Stomach (tissue), 9 donors: ENCODE results near the gene NUDT16L1. TPM values are rescaled to one million over a fixed set of nuclear protein-coding genes. Genes with fewer than 3 reads are reported as not detected.

Experiments used
- DNase-seq, 2 donors: peaks; one replicate each; pipeline versions ENCODE4 v3.0.0 to v3.0.0-alpha.2; 2013 to 2019
- H3K27ac ChIP-seq, 5 donors: fragments of 200-600 bp in 4 of 5; sonication (generic) in 4 of 5; one replicate each; pipeline ENCODE4 v1.5.1; 2013 to 2019; ENCODE audit warnings: mild to moderate bottlenecking in 1 of 5, moderate library complexity in 1 of 5
- H3K27me3 ChIP-seq, 3 donors: fragments of 200-600 bp; sonication (generic); one replicate each; pipeline ENCODE4 v1.5.1; 2017 to 2019; ENCODE audit warnings: mixed run types in 1 of 3
- H3K36me3 ChIP-seq, 4 donors: fragments of 200-600 bp; sonication (generic); 1 replicate in 3 of 4; 2 replicates in 1 of 4; pipeline ENCODE4 v1.5.1; 2016 to 2019
- H3K4me1 ChIP-seq, 4 donors: fragments of 200-600 bp; sonication (generic); one replicate each; pipeline ENCODE4 v1.5.1; 2016 to 2019
- H3K4me3 ChIP-seq, 4 donors: fragments of 200-600 bp; sonication (generic) in 3 of 4; one replicate each; pipeline ENCODE4 v1.5.1; 2016 to 2019; ENCODE audit warnings: mild to moderate bottlenecking in 1 of 4
- H3K9me3 ChIP-seq, 4 donors: fragments of 200-600 bp; sonication (generic); one replicate each; pipeline ENCODE4 v1.5.1; 2016 to 2019
- CTCF ChIP-seq, 7 experiments: fragments of 450-650 bp in 4 of 7; fragments of 200-600 bp in 3 of 7; sonication (generic) in 3 of 7; IDR thresholded peaks; one replicate each; pipeline ENCODE4 v1.5.1; 2016 to 2019; ENCODE audit warnings: antibody characterized with exemption in 7 of 7, control low read depth in 2 of 7, mild to moderate bottlenecking in 1 of 7
- EP300 ChIP-seq: sonication (generic); formaldehyde crosslinking; IDR thresholded peaks from one replicate; pipeline ENCODE4 v1.6.1; 2017; ENCODE audit warnings: antibody characterized with exemption
- POLR2A ChIP-seq, 4 donors: fragments of 450-650 bp; IDR thresholded peaks; one replicate each; pipeline ENCODE4 v1.6.1; 2016; ENCODE audit warnings: antibody characterized with exemption in 4 of 4, control low read depth in 2 of 4, mild to moderate bottlenecking in 1 of 4, moderate library complexity in 1 of 4
- POLR2AphosphoS5 ChIP-seq, 3 donors: sonication (generic); formaldehyde crosslinking; IDR thresholded peaks; one replicate each; pipeline ENCODE4 v1.6.1; 2016; ENCODE audit warnings: antibody characterized with exemption in 3 of 3
- WGBS, 5 donors: extraction: QIAGEN DNeasy Blood & Tissue Kit in 3 of 5; methylation state at CpG; one replicate each; pipeline versions ENCODE4 v1.1.5 to v1.1.7; 2013 to 2018; 5-methylcytosine and 5-hydroxymethylcytosine counted together
- intact Hi-C: fragments of 100-400 bp; cut with DNase I; formaldehyde crosslinking; loops from one replicate; pipeline ENCODE4 v1.15.1; 2023; ENCODE audit warnings: low total_unique reads
- polyA plus RNA-seq, 3 donors: library from polyadenylated mRNA; stranded (reverse); fragments of 200-250 nt; gene quantifications; one replicate each; pipeline ENCODE4 v1.2.3, GENCODE V29; 2013
- total RNA-seq, 5 donors: library from RNA; depleted of rRNA; stranded (reverse); fragments of >200 nt; gene quantifications; one replicate each; pipeline versions ENCODE4 v1.1.0 to v1.2.3, GENCODE V29; 2014 to 2016
- donor health status: healthy with polysubstance abuse.
- donor health status: Bipolar disorder and iron deficiency.
- donor health status: healthy.

The NUDT16L1 gene
- total and polyA plus RNA-seq, 8 donors, result 3.5 to 48.2 (median 35.3) TPM

- Histone ChIP-seq H3K36me3 (peaks cover 10 to 97% (median 92%) of the 10 kb centered on the region in 4 donors), H3K4me1 (no peaks in the 10 kb centered on the region), H3K27ac (no peak overlapping the region), H3K4me3 (no peak overlapping the region), H3K9me3 (no peaks in the 10 kb centered on the region), H3K27me3 (no peaks in the 10 kb centered on the region)
- no peak for DNase-seq
- TF ChIP-seq EP300, result no peak
- no peak for TF ChIP-seq CTCF (IDR thresholded peaks at IDR 0.05)
- no peak for TF ChIP-seq POLR2A (IDR thresholded peaks at IDR 0.05)
- TF ChIP-seq POLR2AphosphoS5 (IDR thresholded peaks at IDR 0.05), result no peak
- WGBS, 5 donors, result 84 to 90% (median 87%) methylated on average over 16 to 18 of the region's 18 CpGs
- intact Hi-C loops, result no loop called here
Measured at GRCh38 chr16:4713663-4714501, 20.5 kb downstream of the NUDT16L1 start.

GRCh38 chr16:4714996-4715395 lies 21.6 kb downstream of the NUDT16L1 start:
- H3K9me3 ChIP-seq, result no peaks in the 10 kb centered on the region
- no peaks in the 10 kb centered on the region for H3K27me3 ChIP-seq
- H3K4me1 ChIP-seq, result no peaks in the 10 kb centered on the region
- DNase-seq, result no peak
- no peak overlapping the region for H3K4me3 ChIP-seq
- TF ChIP-seq CTCF (IDR thresholded peaks at IDR 0.05) (no peak), POLR2AphosphoS5 (IDR thresholded peaks at IDR 0.05) (no peak), POLR2A (IDR thresholded peaks at IDR 0.05) (no peak), EP300 (no peak)
- 82 to 92% (median 90%) methylated on average over 2 of the region's 2 CpGs for WGBS, 5 donors
- no peak overlapping the region for H3K27ac ChIP-seq
- H3K36me3 ChIP-seq, result peaks cover 10 to 92% (median 90%) of the 10 kb centered on the region in 4 donors
- intact Hi-C loops, result no loop called here

GRCh38 chr16:4718466-4718865 lies 25.1 kb downstream of the NUDT16L1 start:
- no peak overlapping the region for H3K27ac ChIP-seq
- no peaks in the 10 kb centered on the region for H3K4me1 ChIP-seq
- DNase-seq, result no peak
- H3K4me3 ChIP-seq, result no peak overlapping the region
- H3K27me3 ChIP-seq, result no peaks in the 10 kb centered on the region
- H3K9me3 ChIP-seq, result no peaks in the 10 kb centered on the region
- TF ChIP-seq POLR2A (IDR thresholded peaks at IDR 0.05), result no peak
- 76 to 86% (median 82%) methylated on average over 5 of the region's 5 CpGs for WGBS, 5 donors
- intact Hi-C loops, result no loop called here
- H3K36me3 ChIP-seq, result peaks cover 10 to 82% (median 78%) of the 10 kb centered on the region in 4 donors

GRCh38 chr16:4723071-4723767 lies 29.9 kb downstream of the NUDT16L1 start:
- TF ChIP-seq EP300 (no peak), POLR2AphosphoS5 (IDR thresholded peaks at IDR 0.05) (no peak), POLR2A (IDR thresholded peaks at IDR 0.05) (no peak), CTCF (IDR thresholded peaks at IDR 0.05) (no peak)
- Histone ChIP-seq H3K9me3 (no peaks in the 10 kb centered on the region), H3K4me3 (no peak overlapping the region), H3K27ac (no peak overlapping the region), H3K36me3 (peaks cover 21 to 88% (median 83%) of the 10 kb centered on the region in 4 donors), H3K4me1 (no peaks in the 10 kb centered on the region), H3K27me3 (no peaks in the 10 kb centered on the region)
- 94 to 97% (median 95%) methylated on average over 14 of the region's 14 CpGs for WGBS, 5 donors
- intact Hi-C loops, result no loop called here
- DNase-seq, result no peak
